GM13977 (cell line): ENCODE measurements around the gene CWH43.
"Not testable (repeated sequence)": the region's sequence is repeated elsewhere in the genome, so short reads cannot be mapped to it uniquely, and the experiment has no call there.

Experiments
- DNase-seq: peaks from one replicate; pipeline ENCODE4 v3.0.0; 2012; ENCODE audit warnings: low spot score
- in situ Hi-C: fragments of 300-500 bp; cut with MboI; formaldehyde crosslinking; loops from one replicate; pipeline ENCODE4 v1.12.0; 2022; ENCODE audit warnings: low sequenced_read_pairs, low pct_unique_long_range_greater_than_20kb, mixed read lengths, inconsistent platforms; ENCODE audit not compliant: unreplicated experiment
- TF ChIP-seq, protein P1 (sequence below): IDR thresholded peaks from 2 replicates; pipeline ENCODE4 v1.5.1; 2012; ENCODE audit warnings: mild to moderate bottlenecking, control low read depth; ENCODE audit not compliant: insufficient read depth; ENCODE audit errors: extremely low read depth, missing control alignments

CWH43 gene

DNA sequence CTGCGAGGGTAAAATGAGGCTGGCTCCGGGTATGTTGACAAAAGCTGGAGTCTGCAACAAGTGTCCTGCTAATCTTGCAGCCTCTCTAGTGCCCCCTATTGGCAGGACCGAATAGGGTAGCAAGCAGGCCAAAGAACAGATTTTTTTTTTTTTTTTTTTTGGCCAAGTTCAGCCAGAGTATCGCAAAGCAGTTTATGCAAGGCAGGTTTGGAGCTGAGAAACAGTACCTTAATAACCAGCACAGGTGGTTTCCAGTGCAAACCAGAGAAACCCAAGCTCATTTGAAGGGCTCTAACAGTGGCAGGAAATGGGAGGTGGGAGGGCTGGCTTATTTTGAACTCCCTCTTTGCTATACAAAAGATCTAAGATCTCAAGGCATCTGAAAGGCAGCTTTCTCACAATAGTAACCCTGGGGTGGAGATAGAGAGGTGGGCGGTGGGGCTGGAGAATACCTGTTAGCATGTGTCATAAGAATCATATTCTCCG, 41.3 kb upstream of the CWH43 start:
- TF ChIP-seq, protein P1, sequence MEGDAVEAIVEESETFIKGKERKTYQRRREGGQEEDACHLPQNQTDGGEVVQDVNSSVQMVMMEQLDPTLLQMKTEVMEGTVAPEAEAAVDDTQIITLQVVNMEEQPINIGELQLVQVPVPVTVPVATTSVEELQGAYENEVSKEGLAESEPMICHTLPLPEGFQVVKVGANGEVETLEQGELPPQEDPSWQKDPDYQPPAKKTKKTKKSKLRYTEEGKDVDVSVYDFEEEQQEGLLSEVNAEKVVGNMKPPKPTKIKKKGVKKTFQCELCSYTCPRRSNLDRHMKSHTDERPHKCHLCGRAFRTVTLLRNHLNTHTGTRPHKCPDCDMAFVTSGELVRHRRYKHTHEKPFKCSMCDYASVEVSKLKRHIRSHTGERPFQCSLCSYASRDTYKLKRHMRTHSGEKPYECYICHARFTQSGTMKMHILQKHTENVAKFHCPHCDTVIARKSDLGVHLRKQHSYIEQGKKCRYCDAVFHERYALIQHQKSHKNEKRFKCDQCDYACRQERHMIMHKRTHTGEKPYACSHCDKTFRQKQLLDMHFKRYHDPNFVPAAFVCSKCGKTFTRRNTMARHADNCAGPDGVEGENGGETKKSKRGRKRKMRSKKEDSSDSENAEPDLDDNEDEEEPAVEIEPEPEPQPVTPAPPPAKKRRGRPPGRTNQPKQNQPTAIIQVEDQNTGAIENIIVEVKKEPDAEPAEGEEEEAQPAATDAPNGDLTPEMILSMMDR, result peak; percentile 61
- DNase-seq, result peak; percentile 28
- in situ Hi-C loops, result loop anchor here (10.0 kb wide), 1 partner anchor 370 kb away; no protein-coding TSS in a partner anchor

GRCh38 chr4:48945981-48946380, 40.1 kb upstream of the CWH43 start:
- no peak for DNase-seq
- in situ Hi-C loops, result loop anchor here (10.0 kb wide), 1 partner anchor 371 kb away; no protein-coding TSS in a partner anchor
- TF ChIP-seq, protein P1, result no peak

GRCh38 chr4:48947731-48948130, 38.3 kb upstream of the CWH43 start:
- TF ChIP-seq, protein P1, result no peak
- DNase-seq, result no peak
- in situ Hi-C loops, result loop anchor here (10.0 kb wide), 1 partner anchor 373 kb away; no protein-coding TSS in a partner anchor

GRCh38 chr4:48949086-48949485, 37.0 kb upstream of the CWH43 start:
- in situ Hi-C loops, result loop anchor here (10.0 kb wide), 1 partner anchor 374 kb away; no protein-coding TSS in a partner anchor
- TF ChIP-seq, protein P1, result no peak
- no peak for DNase-seq

GRCh38 chr4:48949518-48950219, 36.4 kb upstream of the CWH43 start:
- TF ChIP-seq, protein P1, result no peak
- in situ Hi-C loops, result loop anchor here (10.0 kb wide), 1 partner anchor 375 kb away; no protein-coding TSS in a partner anchor
- DNase-seq, result no peak

DNA sequence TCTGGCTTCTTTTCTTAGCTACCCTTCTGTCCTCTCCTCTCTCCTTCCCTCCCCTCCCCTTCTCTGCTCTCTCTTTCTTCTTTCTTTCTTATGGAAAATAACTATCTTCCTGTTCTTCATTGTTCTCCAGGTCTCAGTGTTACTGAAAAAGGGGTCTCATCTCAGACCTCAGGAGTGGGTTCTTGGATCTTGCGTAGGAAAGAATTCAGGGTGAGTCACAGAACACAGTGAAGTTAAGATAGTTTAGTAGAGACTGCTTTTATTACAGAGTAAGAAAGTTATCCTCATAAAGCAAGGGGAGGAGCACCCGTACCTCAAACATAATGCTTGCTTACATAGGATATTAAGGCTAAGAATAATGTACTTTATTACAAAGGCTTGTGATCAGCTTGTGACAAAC, 31.8 kb upstream of the CWH43 start:
- no peak for DNase-seq
- in situ Hi-C loops, result no loop called here
- TF ChIP-seq, protein P1, result no peak

DNA sequence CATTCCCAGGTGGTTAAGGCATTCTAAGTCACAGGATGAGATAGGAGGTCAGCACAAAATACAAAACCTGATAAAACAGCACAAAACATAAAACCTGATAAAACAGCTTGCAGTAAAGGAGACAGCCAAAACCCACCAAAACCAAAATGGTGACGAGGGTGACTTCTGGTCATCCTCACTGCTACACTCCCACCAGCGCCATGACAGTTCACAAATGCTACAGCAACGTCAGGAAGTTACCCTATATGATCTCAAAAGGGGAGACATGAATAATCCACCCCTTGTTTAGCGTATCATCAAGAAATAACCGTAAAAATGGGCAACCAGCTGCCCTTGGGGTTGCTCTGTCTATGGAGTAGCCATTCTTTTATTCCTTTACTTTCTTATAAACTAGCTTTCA, 28.7 kb upstream of the CWH43 start:
- DNase-seq, in situ Hi-C loops: not testable (repeated sequence)
